Activated CD4-positive, alpha-beta T cell treated with anti-CD3 and anti-CD28 coated beads, Interleukin-10, Interleukin-2, amounts not matched to agents 100 ng/mL and 50 ng/mL, durations not matched to agents 16 hours and 8 hours (primary cell): Measurements from ENCODE around the gene PPP1R13B.

ENCODE experiments used
- DNase-seq: peaks from one replicate; pipeline ENCODE4 v3.0.0-alpha.2; 2020

The PPP1R13B gene

DNA sequence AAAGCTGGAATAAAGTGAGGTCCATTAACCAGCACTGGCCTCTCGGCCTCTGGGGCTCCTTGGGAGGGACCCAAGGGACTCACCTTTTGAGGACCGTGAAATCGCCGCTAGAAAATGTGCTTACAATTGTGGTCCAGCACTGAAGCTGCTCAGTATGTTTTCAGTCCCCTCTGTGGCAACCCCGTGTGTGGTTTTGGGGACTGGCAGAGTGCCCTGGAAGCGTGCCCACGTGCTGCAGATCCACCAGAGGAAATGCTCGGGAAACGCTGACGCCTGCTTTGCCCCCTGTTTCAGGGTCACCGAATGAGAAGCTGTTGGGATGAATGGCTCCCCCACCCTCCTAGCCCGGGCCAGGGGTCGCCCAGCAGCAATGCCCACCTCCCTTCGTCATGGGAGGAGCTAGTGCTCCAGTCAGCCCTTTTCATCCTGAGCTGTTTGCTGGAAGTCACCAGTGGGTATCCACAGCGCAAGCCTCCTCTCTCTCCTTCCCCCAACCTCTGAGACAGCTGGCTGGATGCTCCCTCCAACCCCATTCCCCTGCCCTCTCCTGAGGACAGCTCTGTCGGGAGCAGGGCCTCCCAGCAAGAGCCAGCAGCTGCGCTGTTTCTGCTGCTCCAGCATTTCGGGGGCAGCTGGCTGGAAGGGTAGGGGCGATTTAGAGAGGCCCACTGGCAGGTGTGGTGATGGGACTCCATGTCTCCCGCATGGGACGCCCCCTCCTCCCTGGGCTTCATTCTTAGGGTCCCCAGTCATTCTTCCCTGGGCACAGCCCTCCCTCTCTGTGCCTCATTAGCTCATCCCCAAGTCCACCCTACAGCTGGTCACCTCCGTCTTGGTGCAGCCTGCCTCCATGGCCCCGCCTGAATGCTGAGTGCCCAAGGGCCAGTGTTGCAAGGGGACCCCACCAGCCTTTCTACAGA lies 33.2 kb upstream of the PPP1R13B start:
- no peak for DNase-seq

- no peak for DNase-seq
Measured at GRCh38 chr14:103879570-103880347, 32.4 kb upstream of the PPP1R13B start.

- no peak for DNase-seq
Measured at GRCh38 chr14:103879118-103879569, 31.8 kb upstream of the PPP1R13B start.

- no peak for DNase-seq
Measured at GRCh38 chr14:103878180-103878579, 30.8 kb upstream of the PPP1R13B start.

DNA sequence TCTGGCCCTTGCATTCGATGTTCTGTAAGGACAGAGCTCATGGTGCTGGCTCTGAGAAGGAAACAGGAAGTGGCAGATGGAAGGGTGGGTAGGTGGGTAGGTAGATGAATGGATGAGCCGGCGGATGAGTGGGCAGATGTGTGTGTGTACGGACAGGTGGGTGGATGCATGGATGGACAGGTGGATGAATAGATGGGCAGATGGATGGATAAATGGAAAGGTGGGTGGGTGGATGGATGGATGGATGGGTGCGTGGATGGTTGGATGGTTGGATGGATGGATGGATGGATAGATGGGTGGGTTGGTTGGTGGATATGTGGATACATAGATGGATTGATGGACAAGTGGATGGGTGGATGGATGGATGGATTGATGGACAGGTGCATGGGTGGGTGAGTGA lies 27.6 kb upstream of the PPP1R13B start:
- DNase-seq: no peak

DNA sequence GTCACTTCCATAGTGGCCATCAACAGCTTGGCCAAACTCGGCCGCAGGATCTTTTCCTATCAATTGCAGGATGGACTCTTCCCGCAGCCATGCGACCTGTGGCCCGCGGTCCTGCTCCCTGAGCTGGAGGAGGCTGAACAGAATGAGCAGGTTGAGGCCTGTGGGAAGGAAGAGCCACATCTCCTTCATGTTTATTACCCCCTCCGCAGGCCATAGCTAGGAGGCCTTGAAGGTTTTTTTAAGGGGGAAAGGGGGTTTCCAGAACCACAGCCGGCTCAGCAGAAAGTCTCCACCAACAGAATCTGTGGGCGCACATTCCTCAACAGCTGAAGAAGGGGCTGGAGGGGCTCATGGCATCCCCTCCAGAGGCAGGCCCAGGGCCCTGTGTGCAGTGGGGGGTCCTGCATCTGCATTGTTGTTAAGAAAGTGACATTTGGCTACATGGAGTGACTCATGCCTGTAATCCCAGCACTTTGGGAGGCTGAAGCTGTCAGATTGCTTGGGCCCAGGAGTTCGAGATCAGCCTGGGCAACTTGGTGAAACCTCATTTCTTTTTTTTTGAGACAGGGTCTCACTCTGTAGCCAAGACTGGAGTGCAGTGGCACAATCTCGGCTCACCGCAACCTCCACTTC lies 25.2 kb upstream of the PPP1R13B start:
- no peak for DNase-seq

GRCh38 chr14:103871596-103872480 lies 24.5 kb upstream of the PPP1R13B start:
- DNase-seq: peak; percentile 80

- no peak for DNase-seq
Measured at GRCh38 chr14:103870891-103871595, 23.7 kb upstream of the PPP1R13B start.

DNA sequence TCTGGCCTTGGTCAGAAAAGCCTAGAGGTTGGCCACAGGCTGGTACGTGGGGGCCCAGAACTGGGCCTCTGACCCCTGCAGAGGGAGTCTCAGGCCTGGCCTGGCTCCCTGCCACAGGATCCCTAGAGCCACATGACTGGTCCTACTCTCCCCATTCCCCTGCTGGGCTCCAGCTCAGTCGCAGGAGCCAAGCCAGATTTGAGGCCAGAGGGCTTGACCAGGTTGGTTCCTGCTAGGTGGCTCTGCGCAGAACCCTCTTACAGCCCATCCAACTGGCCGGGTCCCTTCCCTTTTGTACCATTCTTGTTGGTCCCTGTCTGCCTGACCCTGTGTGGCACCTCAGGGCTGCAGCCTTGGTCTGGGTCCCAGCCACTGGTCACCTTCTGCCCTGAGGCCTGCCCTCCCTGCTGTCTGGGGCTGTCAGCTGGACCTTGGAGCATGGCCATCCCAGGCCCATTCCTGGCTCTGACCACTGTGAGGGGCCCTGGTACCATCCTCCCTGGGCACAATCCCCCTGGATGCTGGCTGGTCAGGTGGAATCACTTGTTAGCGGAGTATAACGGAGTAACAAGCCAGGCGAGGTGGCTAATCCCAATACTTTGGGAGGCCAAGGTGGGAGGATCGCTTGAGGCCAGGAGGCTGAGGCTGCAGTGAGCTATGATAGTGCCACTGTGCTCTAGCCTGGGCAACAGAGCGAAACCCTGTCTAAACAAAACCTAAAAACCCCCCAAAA lies 22.9 kb upstream of the PPP1R13B start:
- no peak for DNase-seq

DNA sequence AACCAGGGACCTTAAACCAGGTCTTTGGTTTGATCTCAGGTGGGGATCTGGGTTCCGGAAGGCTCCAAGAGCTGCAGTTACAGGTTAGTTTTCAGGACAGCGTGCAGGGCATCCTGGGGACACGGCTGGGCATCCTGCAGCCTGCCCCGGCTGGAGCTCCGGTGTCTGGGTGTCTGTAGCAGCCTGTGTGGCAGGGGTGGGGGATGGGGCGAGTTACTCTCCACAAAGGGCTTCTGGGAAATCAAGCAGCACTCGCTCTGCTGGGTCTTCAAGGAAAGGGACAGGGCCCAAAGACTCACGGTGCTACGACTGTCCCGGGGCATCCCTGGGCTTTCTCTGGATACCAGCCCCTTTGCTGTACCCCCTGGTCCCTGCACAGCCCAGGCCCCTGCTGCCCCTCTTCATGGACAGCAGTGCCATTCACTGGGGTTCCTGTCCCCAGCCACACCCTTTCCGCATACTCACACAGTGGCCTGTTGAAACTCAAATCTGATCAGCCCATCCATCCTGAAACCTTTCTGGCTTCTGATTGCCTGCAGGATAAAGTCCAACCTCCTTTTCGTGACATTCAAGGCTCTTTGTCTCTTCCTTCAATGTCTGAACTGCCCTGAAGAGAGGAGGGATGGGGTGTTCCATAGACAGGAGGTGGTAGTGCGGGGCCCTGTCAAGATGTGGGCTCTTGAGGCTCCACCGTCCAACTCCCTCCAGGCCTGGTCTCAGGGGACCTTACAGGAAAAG lies 22.2 kb upstream of the PPP1R13B start:
- no peak for DNase-seq

- DNase-seq: no peak
Measured at GRCh38 chr14:103868242-103868897, 21.0 kb upstream of the PPP1R13B start.

GRCh38 chr14:103867523-103867953 lies 20.2 kb upstream of the PPP1R13B start:
- DNase-seq: no peak

DNA sequence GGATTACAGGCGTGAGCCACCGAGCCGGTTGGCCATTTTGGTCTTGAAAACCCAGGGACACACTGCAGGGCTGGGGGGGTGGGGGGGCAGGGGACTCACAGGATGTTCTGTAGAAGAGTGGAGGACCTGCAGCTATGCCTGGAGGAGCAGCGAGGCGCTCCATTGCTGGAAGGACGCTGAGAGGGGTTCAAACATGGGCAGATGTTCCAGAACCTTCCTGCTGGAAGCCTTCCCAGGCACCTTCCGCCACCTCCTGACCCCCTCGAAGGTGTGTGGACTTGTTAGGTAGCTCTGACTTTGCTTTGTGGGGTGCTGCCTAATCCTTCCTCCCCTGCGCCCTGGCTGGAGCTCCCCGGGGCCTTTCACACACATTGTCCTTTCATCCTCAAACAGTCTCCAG lies 19.6 kb upstream of the PPP1R13B start:
- DNase-seq: no peak

DNA sequence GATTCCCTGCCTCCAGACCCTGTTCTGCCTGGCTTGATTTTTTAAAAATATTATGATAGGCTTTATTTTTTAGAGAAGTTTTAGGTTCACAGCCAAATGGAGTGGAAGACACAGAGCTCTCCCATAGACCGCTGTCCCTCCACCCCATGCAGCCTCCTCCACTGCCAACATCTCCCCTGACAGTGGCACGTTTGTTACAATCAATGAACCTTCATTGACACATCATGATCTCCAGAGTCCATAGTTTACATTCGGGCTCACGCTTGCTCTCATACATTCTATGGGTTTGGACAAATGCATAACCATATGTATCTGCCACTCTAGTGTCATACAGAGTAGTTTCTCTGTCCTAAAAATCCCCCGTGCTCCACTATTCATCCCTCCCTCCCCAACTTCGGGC lies 15.9 kb upstream of the PPP1R13B start:
- no peak for DNase-seq

- DNase-seq: no peak
Measured at GRCh38 chr14:103862393-103862782, 15.0 kb upstream of the PPP1R13B start.

DNA sequence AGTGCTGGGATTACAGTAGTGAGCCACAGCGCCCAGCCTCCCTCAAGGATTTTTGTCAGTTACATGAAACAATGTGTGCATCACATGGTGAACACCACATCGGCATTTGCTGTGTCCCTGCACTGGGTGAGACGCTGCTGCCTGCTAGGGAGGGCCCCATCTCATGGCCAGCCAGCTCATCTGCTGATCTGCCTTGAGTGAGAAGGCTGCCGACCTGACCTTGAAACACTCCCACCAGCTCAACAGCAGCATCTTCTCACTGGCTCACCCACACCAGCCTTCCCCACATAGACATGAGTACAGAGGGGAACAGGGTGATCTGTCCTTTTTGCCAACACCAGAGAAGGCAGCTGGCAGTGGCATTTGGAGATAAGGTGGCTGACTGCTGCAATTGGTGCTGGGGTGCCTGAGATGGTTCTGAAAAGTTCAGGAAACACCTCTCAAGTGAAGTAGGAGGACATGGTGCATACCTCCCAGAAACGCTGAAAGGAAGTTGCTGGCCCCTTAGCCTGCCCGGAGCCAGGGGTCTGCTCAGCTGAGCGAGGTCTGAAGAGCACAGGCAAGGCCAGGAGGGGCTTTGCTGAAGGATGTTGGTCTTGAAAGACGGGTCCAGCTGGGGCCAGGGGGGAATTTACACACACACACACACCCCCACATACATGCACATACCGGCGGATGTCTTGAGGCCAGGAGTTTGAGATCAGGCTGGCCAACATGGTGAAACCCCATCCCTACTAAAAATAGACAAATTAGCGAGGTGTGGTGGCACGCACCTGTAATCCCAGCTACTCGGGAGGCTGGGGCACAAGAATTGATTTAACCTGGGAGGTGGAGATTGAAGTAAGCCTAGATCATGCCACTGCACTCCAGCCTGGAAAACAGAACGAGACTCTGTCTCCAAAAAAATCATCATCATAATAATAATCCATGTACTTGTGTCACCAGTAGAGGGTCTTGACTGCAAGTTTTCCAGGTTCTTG lies 14.3 kb upstream of the PPP1R13B start:
- DNase-seq: no peak

GRCh38 chr14:103859416-103860202 lies 12.2 kb upstream of the PPP1R13B start:
- DNase-seq: no peak
